ENCODE results near the gene POLE. TPM values are rescaled to one million over a fixed set of nuclear protein-coding genes. Genes with fewer than 3 reads are reported as not detected.

The POLE gene
- total RNA-seq, 2 donors from 2014 or later: 12.5 to 36.9 TPM

- Histone ChIP-seq H3K4me1 (peaks cover 27% of the 10 kb centered on the region), H3K9me3 (no peaks in the 10 kb centered on the region), H3K27me3 (peaks cover 0 to 18% of the 10 kb centered on the region in 2 donors), H3K36me3 (replicated peaks in 1 of 2; ENCODE audit: insufficient read depth in 1 of 2, low read depth in 2 of 2) (no peaks in the 10 kb centered on the region), H3K27ac (no peak overlapping the region), H3K4me3 (no peak overlapping the region)
- intact Hi-C loops (cut with DNase I): no loop called here
- no peak for TF ChIP-seq POLR2A (IDR thresholded peaks at IDR 0.05)
- TF ChIP-seq, protein P1, sequence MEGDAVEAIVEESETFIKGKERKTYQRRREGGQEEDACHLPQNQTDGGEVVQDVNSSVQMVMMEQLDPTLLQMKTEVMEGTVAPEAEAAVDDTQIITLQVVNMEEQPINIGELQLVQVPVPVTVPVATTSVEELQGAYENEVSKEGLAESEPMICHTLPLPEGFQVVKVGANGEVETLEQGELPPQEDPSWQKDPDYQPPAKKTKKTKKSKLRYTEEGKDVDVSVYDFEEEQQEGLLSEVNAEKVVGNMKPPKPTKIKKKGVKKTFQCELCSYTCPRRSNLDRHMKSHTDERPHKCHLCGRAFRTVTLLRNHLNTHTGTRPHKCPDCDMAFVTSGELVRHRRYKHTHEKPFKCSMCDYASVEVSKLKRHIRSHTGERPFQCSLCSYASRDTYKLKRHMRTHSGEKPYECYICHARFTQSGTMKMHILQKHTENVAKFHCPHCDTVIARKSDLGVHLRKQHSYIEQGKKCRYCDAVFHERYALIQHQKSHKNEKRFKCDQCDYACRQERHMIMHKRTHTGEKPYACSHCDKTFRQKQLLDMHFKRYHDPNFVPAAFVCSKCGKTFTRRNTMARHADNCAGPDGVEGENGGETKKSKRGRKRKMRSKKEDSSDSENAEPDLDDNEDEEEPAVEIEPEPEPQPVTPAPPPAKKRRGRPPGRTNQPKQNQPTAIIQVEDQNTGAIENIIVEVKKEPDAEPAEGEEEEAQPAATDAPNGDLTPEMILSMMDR (IDR thresholded peaks at IDR 0.05): no peak
- 8 to 9% methylated on average over 13 to 23 of the region's 58 CpGs for WGBS, 2 donors
- DNase-seq (no peak), ATAC-seq (no peak)
These were observed 89.5 kb downstream of the POLE start for GRCh38 chr12:132597333-132598316.

GRCh38 chr12:132596016-132596415 lies 91.1 kb downstream of the POLE start:
- no peak for DNase-seq
- H3K4me1 ChIP-seq: peaks cover 24% of the 10 kb centered on the region
- intact Hi-C loops (cut with DNase I): no loop called here
- H3K27ac ChIP-seq: no peak overlapping the region
- H3K36me3 ChIP-seq (replicated peaks in 1 of 2; ENCODE audit: insufficient read depth in 1 of 2, low read depth in 2 of 2): no peaks in the 10 kb centered on the region
- H3K4me3 ChIP-seq: no peak overlapping the region
- H3K27me3 ChIP-seq: peaks cover 0 to 11% of the 10 kb centered on the region in 2 donors
- WGBS, 2 donors: 52 to 71% methylated on average over 11 to 17 of the region's 18 CpGs
- no peak for TF ChIP-seq POLR2A (IDR thresholded peaks at IDR 0.05)
- TF ChIP-seq, protein P1 (IDR thresholded peaks at IDR 0.05): no peak
- no peaks in the 10 kb centered on the region for H3K9me3 ChIP-seq
- no peak for ATAC-seq

- Histone ChIP-seq H3K27me3 (peaks cover 0 to 10% of the 10 kb centered on the region in 2 donors), H3K4me3 (no peak overlapping the region), H3K9me3 (no peaks in the 10 kb centered on the region), H3K4me1 (peaks cover 16% of the 10 kb centered on the region), H3K36me3 (replicated peaks in 1 of 2; ENCODE audit: insufficient read depth in 1 of 2, low read depth in 2 of 2) (no peaks in the 10 kb centered on the region), H3K27ac (no peak overlapping the region)
- intact Hi-C loops (cut with DNase I): no loop called here
- no peak for ATAC-seq
- 65 to 73% methylated on average over 8 to 11 of the region's 11 CpGs for WGBS, 2 donors
- DNase-seq: no peak
- no peak for TF ChIP-seq POLR2A (IDR thresholded peaks at IDR 0.05)
- TF ChIP-seq, protein P1 (IDR thresholded peaks at IDR 0.05): no peak
These were observed 92.0 kb downstream of the POLE start for GRCh38 chr12:132595183-132595582.

GRCh38 chr12:132593938-132594358 lies 93.2 kb downstream of the POLE start:
- 18 to 29% methylated on average over 11 of the region's 11 CpGs for WGBS, 2 donors
- ATAC-seq (peak; percentile 99), DNase-seq (peak; percentile 82 to 96 (median 91))
- intact Hi-C loops (cut with DNase I): no loop called here
- Histone ChIP-seq H3K36me3 (replicated peaks in 1 of 2; ENCODE audit: insufficient read depth in 1 of 2, low read depth in 2 of 2) (no peaks in the 10 kb centered on the region), H3K27me3 (peaks cover 0 to 10% of the 10 kb centered on the region in 2 donors), H3K9me3 (no peaks in the 10 kb centered on the region), H3K4me3 (no peak overlapping the region), H3K4me1 (peaks cover 12% of the 10 kb centered on the region), H3K27ac (no peak overlapping the region)
- TF ChIP-seq, protein P1 (IDR thresholded peaks at IDR 0.05): no peak
- no peak for TF ChIP-seq POLR2A (IDR thresholded peaks at IDR 0.05)

Measured in body of pancreas (tissue), 4 donors.